MM.1S (cell line): Measurements from ENCODE around the gene GGA2.

Experiments used
- DNase-seq: peaks from one replicate; pipeline ENCODE4 v3.0.0-alpha.2; 2015
- H2AFZ ChIP-seq: fragments of 300-600 bp; sonication (generic); 2 replicates; pipeline ENCODE4 v1.6.0; 2016; ENCODE audit warnings: antibody characterized with exemption, low read length
- H3F3A ChIP-seq: fragments of 300-600 bp; sonication (generic); 2 replicates; pipeline ENCODE4 v1.6.1; 2016; ENCODE audit warnings: mild to moderate bottlenecking, antibody characterized with exemption, low read length, moderate library complexity, mixed read lengths; ENCODE audit not compliant: insufficient read depth
- H3K27ac ChIP-seq: fragments of 300-600 bp; sonication (generic); 2 replicates; pipeline ENCODE4 v1.5.1; 2016; ENCODE audit warnings: mild to moderate bottlenecking, low read length
- H3K27me3 ChIP-seq: fragments of 300-600 bp; sonication (generic); replicated peaks from 2 replicates; pipeline ENCODE4 v1.6.0; 2016; ENCODE audit warnings: low read length; ENCODE audit not compliant: insufficient read depth
- H3K36me3 ChIP-seq: fragments of 300-600 bp; sonication (generic); replicated peaks from 2 replicates; pipeline ENCODE4 v1.6.1; 2016; ENCODE audit warnings: mild to moderate bottlenecking, low read length, mixed read lengths; ENCODE audit not compliant: insufficient read depth
- H3K4me1 ChIP-seq: fragments of 300-600 bp; sonication (generic); 2 replicates; pipeline ENCODE4 v1.6.1; 2016; ENCODE audit warnings: low read length, mixed read lengths
- H3K4me2 ChIP-seq: fragments of 300-600 bp; sonication (generic); 2 replicates; pipeline ENCODE4 v1.6.0; 2016; ENCODE audit warnings: low read depth, low read length
- H3K4me3 ChIP-seq: fragments of 300-600 bp; sonication (generic); 2 replicates; pipeline ENCODE4 v1.5.1; 2016; ENCODE audit warnings: low read length, mixed read lengths
- H3K79me2 ChIP-seq: fragments of 300-600 bp; sonication (generic); 2 replicates; pipeline ENCODE4 v1.6.1; 2016; ENCODE audit warnings: mixed run types, low read length, mixed read lengths
- H3K9ac ChIP-seq: fragments of 300-600 bp; sonication (generic); 2 replicates; pipeline ENCODE4 v1.6.1; 2016; ENCODE audit warnings: low read length, mixed read lengths
- H3K9me2 ChIP-seq: fragments of 300-600 bp; sonication (generic); replicated peaks from 2 replicates; pipeline ENCODE4 v1.6.1; 2016; ENCODE audit warnings: mild to moderate bottlenecking, low read length, mixed read lengths; ENCODE audit not compliant: insufficient read depth
- H3K9me3 ChIP-seq: fragments of 300-600 bp; sonication (generic); replicated peaks from 2 replicates; pipeline ENCODE4 v1.6.1; 2016; ENCODE audit warnings: mild to moderate bottlenecking, low read length, mixed read lengths; ENCODE audit not compliant: insufficient read depth
- H4K20me1 ChIP-seq: fragments of 300-600 bp; sonication (generic); 2 replicates; pipeline ENCODE4 v1.6.1; 2016; ENCODE audit warnings: mild to moderate bottlenecking, low read length, moderate library complexity, mixed read lengths; ENCODE audit not compliant: insufficient read depth
- CTCF ChIP-seq: fragments of 300-600 bp; sonication (generic); IDR thresholded peaks from 2 replicates; pipeline ENCODE4 v1.5.1; 2016; ENCODE audit warnings: antibody characterized with exemption, low read length, mixed read lengths
- EZH2 ChIP-seq: fragments of 300-600 bp; sonication (generic); optimal IDR thresholded peaks from 2 replicates; pipeline ENCODE3; 2017; ENCODE audit warnings: low read depth, mild to moderate bottlenecking, antibody characterized with exemption, low read length, mixed read lengths
- EZH2phosphoT487 ChIP-seq: fragments of 300-600 bp; sonication (generic); IDR thresholded peaks from 2 replicates; pipeline ENCODE4 v1.6.1; 2018; ENCODE audit warnings: antibody characterized with exemption, low read length

GGA2 gene

GRCh38 chr16:23435500-23435899, 74.8 kb downstream of the GGA2 start:
- no peaks in the 10 kb centered on the region for H3F3A ChIP-seq
- no peak overlapping the region for H3K4me3 ChIP-seq
- no peak for TF ChIP-seq EZH2phosphoT487
- TF ChIP-seq CTCF = peak; percentile 95
- no peaks in the 10 kb centered on the region for H3K9me3 ChIP-seq
- H2AFZ ChIP-seq = no peak overlapping the region
- peaks cover 21% of the 10 kb centered on the region for H3K4me1 ChIP-seq
- H3K27me3 ChIP-seq = no peaks in the 10 kb centered on the region
- H3K36me3 ChIP-seq = no peaks in the 10 kb centered on the region
- H3K4me2 ChIP-seq = no peak overlapping the region
- no peaks in the 10 kb centered on the region for H4K20me1 ChIP-seq
- no peaks in the 10 kb centered on the region for H3K79me2 ChIP-seq
- H3K9me2 ChIP-seq = no peaks in the 10 kb centered on the region
- DNase-seq = peak; percentile 79
- no peak overlapping the region for H3K27ac ChIP-seq
- no peak overlapping the region for H3K9ac ChIP-seq

GRCh38 chr16:23434380-23434779, 75.9 kb downstream of the GGA2 start:
- TF ChIP-seq CTCF (peak; percentile 87), EZH2 (no peak), EZH2phosphoT487 (no peak)

GRCh38 chr16:23433261-23433920, 76.9 kb downstream of the GGA2 start:
- Histone ChIP-seq H3K79me2 (no peaks in the 10 kb centered on the region), H3K27ac (no peak overlapping the region; the same call in 1 of the 2 replicates), H2AFZ (no peak overlapping the region), H3F3A (no peaks in the 10 kb centered on the region), H3K9me3 (no peaks in the 10 kb centered on the region), H4K20me1 (no peaks in the 10 kb centered on the region), H3K27me3 (no peaks in the 10 kb centered on the region), H3K36me3 (no peaks in the 10 kb centered on the region), H3K4me1 (peaks cover 21% of the 10 kb centered on the region), H3K9me2 (no peaks in the 10 kb centered on the region), H3K4me3 (no peak overlapping the region), H3K9ac (0 out of 2 replicates have a peak overlapping the region, but pooled peaks have one; percentile 17), H3K4me2 (no peak overlapping the region)
- no peak for DNase-seq
- TF ChIP-seq EZH2 (no peak), EZH2phosphoT487 (no peak), CTCF (no peak)

More at GRCh38 chr16:23434380-23434779, 75.9 kb downstream of the GGA2 start:
- Histone ChIP-seq H3K27me3 (no peaks in the 10 kb centered on the region), H3K9me2 (no peaks in the 10 kb centered on the region), H3K9ac (no peak overlapping the region), H4K20me1 (no peaks in the 10 kb centered on the region), H3K4me3 (no peak overlapping the region), H3K79me2 (no peaks in the 10 kb centered on the region), H2AFZ (no peak overlapping the region), H3K27ac (no peak overlapping the region), H3F3A (no peaks in the 10 kb centered on the region), H3K9me3 (no peaks in the 10 kb centered on the region), H3K4me1 (peaks cover 21% of the 10 kb centered on the region), H3K4me2 (peak overlapping the region; percentile 8; the same call in 1 of the 2 replicates), H3K36me3 (no peaks in the 10 kb centered on the region)
- DNase-seq = peak; percentile 77
